SW 1271 (cell line): ENCODE data around the gene BLNK.

Source experiments
- DNase-seq, 2 experiments: peaks; one replicate each; lab custom pipeline; 2025; lab: John Stamatoyannopoulos, UW

BLNK gene

GRCh38 chr10:96261930-96262329, 9.4 kb downstream of the BLNK start:
- DNase-seq = no peak

GRCh38 chr10:96261132-96261531, 10.2 kb downstream of the BLNK start:
- DNase-seq = no peak

GRCh38 chr10:96260014-96260413, 11.4 kb downstream of the BLNK start:
- DNase-seq = no peak

GRCh38 chr10:96259150-96259549, 12.2 kb downstream of the BLNK start:
- DNase-seq = no peak

GRCh38 chr10:96257944-96258343, 13.4 kb downstream of the BLNK start:
- no peak for DNase-seq

- DNase-seq = no peak
Measured at GRCh38 chr10:96255549-96256333, 15.6 kb downstream of the BLNK start.

GRCh38 chr10:96254976-96255375, 16.4 kb downstream of the BLNK start:
- DNase-seq = no peak

- no peak for DNase-seq
Measured at GRCh38 chr10:96252730-96253129, 18.6 kb downstream of the BLNK start.

GRCh38 chr10:96250349-96250748, 21.0 kb downstream of the BLNK start:
- no peak for DNase-seq

- no peak for DNase-seq
Measured at GRCh38 chr10:96249264-96249663, 22.1 kb downstream of the BLNK start.

- DNase-seq = no peak
Measured at GRCh38 chr10:96244354-96244753, 27.0 kb downstream of the BLNK start.

GRCh38 chr10:96243296-96243695, 28.1 kb downstream of the BLNK start:
- no peak for DNase-seq

- no peak for DNase-seq
Measured at GRCh38 chr10:96242822-96243221, 28.5 kb downstream of the BLNK start.

GRCh38 chr10:96238646-96239623, 32.4 kb downstream of the BLNK start:
- DNase-seq = peak in 1 of 2 experiments; percentile 1

- no peak for DNase-seq
Measured at GRCh38 chr10:96236876-96237275, 34.5 kb downstream of the BLNK start.

GRCh38 chr10:96236090-96236478, 35.3 kb downstream of the BLNK start:
- DNase-seq = no peak

GRCh38 chr10:96235326-96236089, 35.9 kb downstream of the BLNK start:
- DNase-seq = no peak

- no peak for DNase-seq
Measured at GRCh38 chr10:96233959-96234358, 37.4 kb downstream of the BLNK start.

GRCh38 chr10:96230527-96230926, 40.8 kb downstream of the BLNK start:
- DNase-seq = no peak

- DNase-seq = peak in 1 of 2 experiments; percentile 24
Measured at GRCh38 chr10:96229568-96230030, 41.8 kb downstream of the BLNK start.

- DNase-seq = no peak
Measured at GRCh38 chr10:96228408-96228994, 42.9 kb downstream of the BLNK start.

GRCh38 chr10:96227206-96227605, 44.2 kb downstream of the BLNK start:
- no peak for DNase-seq
